Measurements from ENCODE around the gene CHTF18.

GRCh38 chr16:780296-780695, 8.1 kb upstream of the CHTF18 start:
- TF ChIP-seq FOS (IDR thresholded peaks at IDR 0.05; ENCODE audit: borderline replicate concordance, insufficient read depth, low read length) (no peak), CTCF (IDR thresholded peaks at IDR 0.05; ENCODE audit: extremely low read depth in 1 of 2, insufficient read depth in 1 of 2, low read depth in 1 of 2, low read length in 2 of 2) (no peak), POLR2AphosphoS5 (IDR thresholded peaks at IDR 0.05; ENCODE audit: insufficient read depth, low read depth, low read length) (no peak), MAX (IDR thresholded peaks at IDR 0.05; ENCODE audit: insufficient read depth, insufficient read length) (no peak)

All from endothelial cell of umbilical vein (primary cell).